ENCODE measurements around the gene MEA1.
A peak's percentile ranks its signal among the peaks of the same experiment; 100 is the strongest.

The MEA1 gene

DNA sequence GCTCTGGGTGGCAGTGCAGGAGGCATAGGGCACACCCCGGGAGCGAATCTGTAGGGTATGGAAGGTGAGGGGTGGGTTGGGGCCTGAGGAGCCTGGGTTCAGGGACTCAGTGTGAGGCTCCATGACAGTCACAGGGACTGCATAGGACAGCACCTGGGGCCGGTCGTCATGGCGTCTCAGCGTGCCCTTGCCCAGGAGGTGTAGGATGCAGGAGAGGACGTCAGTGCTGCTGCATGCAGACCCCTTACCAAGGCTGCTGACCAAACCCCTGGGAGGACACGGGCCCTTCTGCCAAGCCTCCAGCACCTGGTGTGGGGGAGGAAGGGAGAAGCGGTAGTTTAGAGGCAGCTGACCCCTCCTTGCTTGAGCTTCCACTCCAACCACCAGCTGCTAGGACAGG lies 24.0 kb upstream of the MEA1 start:
- no peak for DNase-seq

DNA sequence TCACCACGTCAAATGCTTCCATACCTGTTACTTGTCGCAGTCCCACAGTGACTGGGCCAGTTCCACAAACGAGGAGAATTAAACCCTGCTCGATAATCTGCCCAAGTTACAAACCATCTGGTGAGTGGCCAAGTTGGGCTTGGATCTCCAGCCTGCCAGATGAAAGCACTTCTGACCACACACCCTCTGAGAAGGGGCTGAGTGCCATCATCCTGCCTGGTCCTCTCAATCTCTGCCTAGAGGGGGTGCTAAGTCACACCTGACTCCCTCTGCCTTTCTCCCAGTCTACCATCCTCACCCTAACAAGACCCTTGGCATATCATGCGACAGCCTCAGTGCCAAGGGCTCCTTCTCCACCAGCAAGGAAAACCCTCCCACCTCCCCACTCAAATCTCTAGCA lies 23.5 kb upstream of the MEA1 start:
- DNase-seq: no peak

DNA sequence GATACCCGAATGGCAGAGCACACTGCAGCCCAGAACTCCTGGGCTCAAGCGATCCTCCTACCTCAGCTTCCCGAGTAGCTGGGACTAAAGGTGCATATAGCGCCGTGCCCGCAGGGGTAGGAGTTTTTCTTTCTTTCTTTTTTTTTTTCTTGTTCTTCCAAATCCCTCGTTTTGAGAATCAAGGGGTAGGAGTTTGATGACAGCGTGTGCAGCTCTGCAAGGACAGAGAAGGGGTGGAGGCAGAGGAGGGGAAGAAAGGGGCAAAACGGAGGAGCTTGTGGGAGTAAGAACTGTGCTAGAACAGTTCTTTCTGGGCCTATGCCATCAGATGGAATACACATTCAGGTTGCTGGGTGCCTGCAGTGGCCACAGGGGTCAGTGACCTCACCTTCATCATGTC lies 23.0 kb upstream of the MEA1 start:
- DNase-seq: no peak

DNA sequence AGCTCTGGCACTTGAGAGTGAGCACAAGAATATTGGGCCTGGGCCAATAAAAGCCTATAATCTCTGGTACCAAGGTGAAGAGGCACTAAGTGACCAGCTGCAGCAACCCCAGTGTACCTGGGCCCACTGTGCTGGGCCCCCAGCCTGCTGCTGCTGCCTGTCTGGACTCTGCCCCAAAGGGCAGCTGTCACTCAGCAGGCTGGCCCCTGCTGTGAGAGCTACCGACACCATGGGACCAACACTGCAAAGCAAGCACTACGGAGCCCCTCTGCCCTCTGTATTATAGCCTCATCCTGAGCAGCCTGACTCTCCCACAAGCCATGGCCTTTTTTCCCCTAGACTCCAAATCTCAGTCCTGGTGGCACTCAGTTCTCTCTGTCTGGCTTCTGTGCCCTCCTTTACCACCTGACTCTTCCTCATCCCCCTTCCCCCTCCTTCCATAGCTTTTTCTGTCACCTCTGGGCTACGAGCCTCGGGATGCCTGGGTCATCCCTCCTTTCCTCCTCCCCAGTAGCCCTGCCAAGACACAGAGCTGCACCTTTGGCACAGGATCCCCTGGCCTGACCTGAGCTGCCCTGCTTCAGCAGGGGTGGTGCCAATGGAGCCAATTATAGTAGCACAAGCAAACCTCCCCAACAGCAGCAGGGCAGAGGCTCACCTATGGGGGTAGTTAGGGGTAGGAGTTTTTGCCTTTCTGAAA lies 21.9 kb upstream of the MEA1 start:
- no peak for DNase-seq

DNA sequence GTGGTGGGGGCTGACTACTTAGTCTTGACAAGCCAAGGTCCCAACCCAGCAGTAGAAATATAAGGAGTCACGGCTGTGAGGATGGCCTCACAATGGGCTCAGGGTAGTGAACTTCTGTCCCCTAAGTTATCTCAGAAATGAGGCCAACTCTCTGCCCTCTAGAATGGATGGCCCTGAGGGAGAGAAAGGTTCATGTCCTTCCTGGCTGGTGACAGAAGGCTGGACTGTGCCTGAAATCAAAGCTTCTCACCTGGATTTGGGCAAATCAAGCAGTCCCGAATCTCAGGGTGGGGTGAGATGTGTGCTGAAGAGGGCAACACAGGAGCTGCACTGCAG lies 20.4 kb upstream of the MEA1 start:
- DNase-seq: no peak

DNA sequence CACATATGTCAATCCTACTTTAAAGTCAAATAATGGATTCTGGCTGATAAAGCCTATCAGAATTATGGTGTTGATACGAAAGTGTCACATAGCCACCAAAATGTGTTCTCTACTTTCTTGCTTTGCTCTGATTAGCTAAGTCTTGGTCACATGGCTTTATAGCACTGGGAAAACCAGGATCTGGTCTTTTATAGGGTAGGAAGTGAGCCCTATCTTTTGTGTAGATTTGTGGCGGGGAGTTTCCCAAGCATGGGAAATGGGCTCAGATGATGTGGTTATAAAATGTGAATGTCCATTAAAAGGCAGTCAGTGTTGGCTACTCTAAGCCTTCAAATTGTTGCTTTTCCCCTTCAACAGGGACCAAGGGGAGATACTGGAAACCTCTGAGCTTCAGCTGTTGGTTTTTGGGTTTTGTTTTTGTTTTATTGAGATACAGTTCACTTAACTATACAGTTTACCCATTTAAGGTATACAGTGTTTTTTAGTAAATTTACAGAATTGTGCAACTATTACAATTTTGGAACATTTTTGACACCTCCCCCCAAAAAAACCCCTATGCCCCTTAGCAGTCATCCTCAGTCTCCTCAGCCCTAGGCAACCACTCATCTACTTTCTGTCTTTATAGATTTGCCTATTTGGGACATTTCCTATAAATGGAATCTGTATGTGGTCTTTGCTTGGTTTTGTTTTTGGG lies 19.9 kb upstream of the MEA1 start:
- DNase-seq: no peak

DNA sequence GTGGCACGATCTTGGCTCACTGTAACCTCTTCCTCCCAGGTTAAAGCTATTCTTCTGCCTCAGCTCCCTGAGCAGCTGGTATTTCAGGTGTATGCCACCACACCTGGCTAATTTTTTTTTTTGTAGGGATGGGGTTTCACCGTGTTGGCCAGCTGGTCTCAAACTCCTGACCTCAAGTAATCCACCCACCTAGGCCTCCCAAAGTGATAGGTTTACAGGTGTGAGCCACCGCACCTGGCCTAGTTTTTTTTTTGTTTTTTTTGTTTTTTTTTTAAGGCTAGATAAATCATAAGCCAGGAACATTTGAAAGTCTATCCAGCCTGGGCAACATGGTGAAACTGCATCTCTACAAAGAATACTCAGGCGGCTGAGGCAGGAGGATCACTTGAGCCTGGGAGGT lies 18.6 kb upstream of the MEA1 start:
- DNase-seq: no peak

DNA sequence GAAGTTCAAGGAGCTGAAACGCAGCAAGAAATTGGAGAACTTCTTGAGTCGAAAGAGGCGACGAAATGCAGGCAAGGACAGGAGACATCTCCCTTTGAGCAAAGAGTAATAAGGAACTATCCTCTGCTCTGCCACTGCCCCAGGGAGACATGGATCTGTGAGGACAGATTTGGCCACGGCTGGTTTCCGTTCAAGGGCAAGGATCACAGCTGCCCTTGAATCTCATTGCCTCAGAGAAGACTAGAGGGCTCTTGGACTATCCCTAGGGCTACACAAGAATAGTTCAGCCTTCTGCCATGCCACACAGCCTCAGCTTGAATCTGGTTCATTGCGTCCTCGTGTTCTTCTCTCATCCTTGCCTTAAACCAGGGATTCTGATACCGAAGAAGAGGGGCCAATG lies 15.4 kb upstream of the MEA1 start:
- DNase-seq: no peak

DNA sequence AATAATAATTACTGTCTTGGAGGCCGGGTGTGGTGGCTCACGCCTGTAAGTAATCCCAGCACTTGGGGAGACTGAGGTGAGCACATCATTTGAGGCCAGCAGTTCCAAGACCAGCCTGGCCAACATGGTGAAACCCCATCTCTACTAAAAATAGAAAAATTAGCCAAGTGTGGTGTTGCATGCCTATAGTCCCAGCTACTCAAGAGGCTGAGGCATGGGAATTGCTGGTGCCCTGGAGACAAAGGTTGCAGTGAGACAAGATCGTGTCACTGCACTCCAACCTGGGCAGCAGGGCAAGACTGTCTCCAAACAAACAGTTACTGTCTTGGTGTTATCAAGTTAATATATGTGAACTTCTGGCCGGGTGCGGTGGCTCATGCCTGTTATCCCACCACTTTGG lies 12.6 kb upstream of the MEA1 start:
- DNase-seq: no peak

DNA sequence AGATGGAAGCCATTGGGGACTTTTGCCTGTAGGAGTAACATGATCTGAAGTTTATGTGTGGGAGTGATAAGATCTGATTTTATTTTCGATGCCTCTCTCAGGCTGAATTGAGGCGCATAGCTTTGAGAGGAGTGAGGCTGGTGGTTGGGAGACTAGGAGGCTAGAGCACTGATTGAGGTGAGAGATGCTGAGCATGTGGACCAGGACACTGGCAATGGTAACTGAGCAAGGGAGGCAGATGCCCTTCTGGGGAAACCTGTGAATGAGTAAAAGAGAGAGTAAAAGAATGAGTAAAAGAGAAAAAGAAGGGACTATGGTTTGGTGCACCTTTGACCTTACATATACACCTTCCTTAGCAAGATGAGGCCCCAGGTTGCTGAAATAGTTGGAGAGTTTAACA lies 10.7 kb upstream of the MEA1 start:
- DNase-seq: no peak

DNA sequence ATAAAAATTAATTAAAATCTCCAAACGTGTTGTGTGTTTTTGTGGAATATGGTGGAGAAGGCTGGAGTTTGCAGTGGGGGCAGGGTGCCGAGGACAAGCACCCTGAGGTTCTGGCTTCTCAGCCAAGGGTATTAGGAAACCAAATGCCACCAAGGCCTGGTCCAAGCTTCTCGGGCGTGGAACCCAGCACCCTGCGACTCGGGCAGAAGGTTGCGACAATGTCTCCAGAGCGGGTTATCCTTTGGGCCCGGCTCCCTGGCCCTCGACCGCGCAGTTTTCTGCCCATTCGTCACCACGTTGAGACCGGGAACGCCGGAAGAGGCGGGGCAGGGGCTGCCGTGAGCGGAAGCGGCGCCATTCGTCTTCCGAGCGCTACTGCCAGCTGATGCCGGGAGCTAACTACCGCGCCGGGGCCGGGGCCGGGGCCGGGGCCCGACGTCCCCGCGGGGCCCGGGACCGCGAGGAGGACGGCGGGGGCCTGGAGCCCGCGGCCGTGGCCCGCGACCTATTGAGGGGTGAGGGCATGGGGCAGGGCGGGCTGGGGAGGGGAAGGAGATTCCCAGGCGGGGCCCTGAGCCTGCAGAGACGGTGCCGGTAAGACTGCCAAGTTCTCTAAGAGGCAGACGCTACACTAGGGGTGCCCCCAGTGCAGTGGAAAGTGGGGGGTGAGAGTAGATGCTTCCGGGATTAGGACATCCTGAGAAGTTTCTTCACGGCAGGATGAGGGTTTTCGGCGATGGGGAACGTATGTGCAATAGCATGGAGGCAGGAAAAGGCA lies 7.7 kb upstream of the MEA1 start, which contains the start of gene RRP36:
Gene RRP36, plus strand, starts transcription at position 354 of the 778 bp plus-strand sequence. Its CDS starts 32 bp downstream, at position 386.
- DNase-seq: peak; percentile 59

DNA sequence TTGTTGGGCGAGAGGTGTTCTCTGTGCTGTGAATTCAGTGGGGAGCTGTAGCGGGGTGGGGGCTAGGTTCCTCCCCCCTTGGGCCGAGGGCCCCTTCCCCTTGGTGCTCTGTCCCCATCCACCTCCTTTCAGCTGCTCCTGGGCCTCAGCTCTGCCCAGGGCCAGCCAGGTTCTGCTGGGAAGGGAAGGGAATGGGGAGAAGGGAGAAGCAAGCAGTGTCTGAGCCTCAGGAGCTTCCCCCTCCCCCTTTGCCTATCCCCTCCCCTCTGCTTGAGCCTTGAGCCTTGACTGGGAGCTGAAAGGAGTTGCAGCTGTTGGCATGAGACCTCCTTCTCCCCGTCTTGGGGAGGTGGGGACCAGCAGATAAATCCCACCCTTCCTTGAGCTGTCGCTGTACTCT lies 7.1 kb upstream of the MEA1 start:
- no peak for DNase-seq

DNA sequence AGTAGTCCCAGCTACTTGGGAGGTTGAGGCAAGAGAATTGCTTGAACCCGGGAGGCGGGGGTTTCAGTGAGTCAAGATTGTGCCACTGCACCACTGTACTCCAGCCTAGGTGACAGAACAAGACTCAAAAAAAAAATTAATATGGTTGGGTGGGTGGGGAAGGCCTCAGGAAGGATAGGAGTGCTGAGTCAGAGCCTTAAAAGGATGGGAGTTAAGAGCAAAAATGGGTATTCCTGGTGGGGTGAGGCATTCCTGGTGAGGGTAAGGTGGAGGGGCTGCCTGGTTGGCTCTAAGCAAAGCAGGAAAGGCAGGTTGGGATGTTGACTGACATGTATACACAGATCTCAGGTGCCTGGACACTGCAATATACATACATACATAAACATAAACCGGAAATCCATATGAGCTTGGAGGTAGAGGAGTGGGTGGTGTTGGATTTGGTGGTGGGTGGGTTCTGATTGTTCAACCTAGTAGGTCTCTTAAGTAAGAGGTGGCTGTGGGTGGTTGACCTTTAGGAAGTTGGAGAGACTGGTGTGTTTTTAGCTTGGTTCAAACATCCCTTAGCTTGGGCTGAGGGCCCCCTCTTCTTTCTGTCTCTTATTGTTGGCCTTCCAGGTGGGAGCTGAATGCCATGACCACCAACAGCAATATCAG lies 6.4 kb upstream of the MEA1 start:
- no peak for DNase-seq

DNA sequence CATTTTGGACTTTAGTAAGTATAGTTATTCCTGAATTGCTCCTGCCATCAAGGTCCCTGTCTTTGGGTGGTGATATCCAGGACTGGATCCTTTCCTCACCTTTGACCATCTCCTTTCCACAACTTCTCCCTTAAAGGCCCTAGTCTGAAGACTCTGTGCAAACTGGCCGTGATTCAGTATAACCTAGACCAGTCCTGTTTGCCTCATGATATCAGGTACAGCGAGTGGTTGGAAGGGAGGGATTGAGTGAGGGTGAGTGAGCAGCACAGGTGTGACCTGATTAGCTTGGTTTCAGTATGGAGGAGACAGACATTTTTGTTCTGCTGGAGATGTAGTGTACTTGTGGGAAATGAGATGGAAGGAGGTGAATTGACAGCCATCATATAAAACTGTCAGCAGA lies 5.4 kb upstream of the MEA1 start:
- no peak for DNase-seq

DNA sequence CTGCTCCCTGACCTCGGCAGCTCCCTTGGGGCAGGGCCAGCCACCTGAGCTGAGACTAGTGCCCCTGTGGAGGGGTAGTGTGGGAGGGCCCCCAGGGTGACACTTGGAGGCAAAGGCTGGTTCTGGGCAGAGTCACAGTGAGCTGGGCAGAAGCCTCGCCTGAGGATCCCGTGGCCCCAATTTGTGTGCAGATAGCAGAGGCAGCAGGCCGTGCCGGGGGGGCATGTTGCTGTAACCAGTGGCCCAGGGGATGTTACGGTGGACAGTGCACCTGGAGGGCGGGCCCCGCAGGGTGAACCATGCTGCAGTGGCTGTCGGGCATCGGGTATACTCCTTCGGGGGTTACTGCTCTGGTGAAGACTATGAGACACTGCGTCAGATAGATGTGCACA lies 3.2 kb upstream of the MEA1 start:
- DNase-seq: no peak

DNA sequence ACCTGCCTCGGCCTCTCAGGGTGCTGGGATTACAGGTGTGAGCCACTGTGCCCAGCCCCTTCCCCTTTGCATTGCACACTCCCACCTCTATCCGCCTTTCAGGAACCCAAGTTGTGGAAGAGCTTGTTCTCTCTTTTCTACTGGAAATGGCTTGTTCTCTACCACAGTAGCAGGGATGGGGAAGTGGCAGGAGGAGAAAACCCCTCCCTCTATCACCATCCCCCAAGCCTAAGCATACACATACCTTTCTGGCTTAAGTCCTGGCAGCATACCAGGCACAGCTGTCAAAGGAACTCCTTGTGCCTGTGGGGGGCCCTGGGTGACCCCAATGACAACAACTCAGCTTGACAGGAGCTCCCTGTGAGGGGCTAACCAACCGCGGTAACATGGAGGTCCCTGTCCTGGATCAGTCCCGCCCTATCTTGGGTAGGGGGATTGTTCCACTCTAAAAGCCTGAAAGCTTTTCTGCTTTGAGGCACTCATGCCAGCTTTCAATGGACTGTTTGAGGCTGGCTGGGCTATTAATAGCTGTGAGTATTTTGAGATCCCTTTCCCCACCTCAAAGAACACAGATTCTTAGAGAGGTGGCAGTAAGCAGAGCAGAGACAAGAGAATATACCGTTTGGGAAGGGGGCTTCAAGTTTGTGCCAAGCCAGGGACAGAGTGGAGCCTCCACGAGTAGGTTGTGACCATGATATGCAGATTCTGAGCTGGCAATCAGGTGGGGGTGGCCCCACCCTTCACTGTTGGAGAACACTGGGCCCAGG lies 2.6 kb upstream of the MEA1 start:
- DNase-seq: no peak

DNA sequence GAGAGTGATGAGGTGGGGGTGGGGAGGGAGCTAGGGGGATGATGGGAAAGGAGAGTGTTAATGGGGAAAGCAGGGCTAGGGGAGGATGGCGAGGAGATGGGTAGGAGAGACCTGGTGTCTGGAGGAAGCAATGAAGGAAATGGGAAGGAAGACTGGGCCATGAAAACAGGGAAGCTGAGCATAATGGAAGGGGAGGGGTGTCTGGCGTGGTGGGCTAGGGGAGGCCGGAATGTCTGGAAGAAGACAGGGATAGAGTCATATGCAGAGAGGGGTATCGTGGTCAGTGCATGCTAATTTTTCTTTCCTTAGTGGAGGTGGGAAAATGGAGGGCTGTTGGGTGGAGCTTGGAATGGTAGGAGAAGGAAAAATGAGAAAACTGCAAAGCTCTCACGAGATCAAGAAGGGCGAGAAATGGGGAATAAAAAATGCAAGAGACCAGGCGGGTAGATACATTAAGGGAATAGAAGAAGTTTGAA lies 726 bp upstream of the MEA1 start:
- no peak for DNase-seq

DNA sequence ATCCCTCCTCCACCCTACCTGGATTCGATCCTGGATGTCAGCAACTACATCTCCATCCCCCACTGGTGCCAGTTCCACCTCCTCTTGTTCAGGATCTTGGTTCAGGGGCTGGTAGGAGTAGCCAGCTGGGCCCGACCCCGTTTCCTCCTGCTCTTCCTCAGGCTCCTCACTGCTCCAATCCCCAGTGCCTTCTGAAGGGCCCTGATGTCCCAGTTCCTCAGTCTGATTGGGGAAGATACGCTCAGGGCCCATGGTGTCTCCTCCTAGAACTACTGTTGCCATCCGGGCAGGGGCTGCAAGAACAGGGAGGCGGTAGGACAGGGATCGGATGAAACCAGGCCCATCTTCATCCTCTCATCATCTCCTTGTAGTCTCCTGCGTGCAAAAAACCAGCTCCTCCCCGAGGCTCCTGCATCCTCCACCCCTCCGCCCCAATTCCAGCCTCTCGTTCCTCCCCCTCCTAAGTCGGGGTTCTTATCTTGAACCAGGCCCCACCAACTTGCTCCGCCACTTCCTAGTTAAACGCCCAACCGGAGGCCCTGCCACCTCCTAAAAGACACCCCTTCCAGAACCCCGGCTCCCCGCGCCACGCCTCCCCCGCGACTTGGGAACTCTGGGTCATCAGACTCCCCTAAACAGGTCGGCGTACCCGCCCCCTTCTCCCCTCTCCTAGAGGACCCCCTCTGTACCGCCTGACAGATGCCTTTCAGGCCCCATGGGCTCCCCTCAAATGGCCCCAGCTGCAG lies 476 bp downstream of the MEA1 start:
- DNase-seq: no peak

DNA sequence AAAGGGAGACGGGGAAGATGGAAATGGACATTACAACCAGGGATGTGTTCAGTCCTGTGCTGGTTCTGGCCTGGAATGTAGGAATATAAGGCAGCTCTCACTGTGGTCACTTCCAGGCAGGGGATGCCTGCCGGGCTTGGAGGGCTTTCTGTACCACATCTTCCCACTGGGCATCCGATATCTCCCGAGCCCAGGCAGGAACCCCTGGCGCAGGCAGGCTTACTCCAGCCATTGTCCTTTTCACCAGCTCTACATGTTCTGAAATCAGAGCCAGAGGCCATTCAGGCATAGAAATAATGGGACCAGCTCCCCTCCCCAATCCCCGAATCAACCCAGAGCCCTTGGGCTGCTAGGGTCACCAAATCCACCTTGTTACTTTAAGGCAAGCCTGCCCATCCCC lies 1.4 kb downstream of the MEA1 start:
- DNase-seq: no peak

DNA sequence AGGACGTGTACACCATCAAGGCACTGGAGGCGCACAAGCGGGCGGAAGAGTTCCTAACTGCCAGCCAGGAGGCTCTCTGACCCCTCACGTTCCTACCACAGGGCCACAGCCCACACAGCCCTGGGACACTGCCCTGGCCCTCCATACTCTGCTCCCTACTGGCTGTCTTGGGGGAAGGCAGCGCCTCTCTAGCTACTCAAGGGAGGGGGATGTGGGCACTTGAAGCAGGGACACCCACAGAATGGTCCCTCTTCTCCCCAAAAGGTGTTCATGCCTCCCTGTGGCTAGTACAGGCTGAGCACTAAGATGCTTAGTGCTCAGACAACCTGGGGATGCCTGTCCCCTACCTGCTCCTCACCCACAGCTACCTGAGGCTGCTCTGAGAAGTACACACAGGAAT lies 2.5 kb downstream of the MEA1 start:
- no peak for DNase-seq

DNA sequence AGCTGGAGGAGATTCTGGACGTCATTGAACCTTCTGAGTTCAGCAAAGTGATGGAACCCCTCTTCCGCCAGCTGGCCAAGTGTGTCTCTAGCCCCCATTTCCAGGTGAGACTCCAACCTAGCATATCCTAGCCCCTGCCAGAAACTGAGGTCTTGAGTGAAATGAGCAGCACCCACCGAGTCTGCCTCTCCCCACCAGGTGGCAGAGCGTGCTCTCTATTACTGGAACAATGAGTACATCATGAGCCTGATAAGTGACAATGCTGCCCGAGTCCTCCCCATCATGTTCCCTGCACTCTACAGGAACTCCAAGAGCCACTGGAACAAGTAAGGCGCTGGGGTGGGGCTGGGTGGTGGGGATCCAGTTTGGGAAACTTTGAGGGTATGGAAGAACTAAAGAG lies 4.6 kb downstream of the MEA1 start:
- DNase-seq: no peak

DNA sequence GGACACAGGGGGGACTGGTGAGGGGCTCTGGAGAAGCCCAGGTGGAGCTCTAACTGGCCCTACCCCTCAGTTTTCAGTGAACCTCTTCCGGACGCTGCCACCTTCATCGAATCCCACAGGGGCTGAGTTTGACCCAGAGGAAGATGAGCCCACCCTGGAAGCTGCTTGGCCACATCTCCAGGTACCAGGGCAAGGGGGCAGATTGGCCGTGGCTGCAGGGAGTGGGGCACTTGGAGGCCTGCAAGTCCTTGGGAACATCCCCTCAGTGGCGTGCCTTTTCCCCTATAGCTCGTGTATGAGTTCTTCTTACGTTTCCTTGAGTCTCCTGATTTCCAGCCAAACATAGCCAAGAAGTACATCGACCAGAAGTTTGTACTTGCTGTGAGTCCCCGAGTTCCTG lies 6.6 kb downstream of the MEA1 start:
- no peak for DNase-seq
